SHP77 treated with DMSO at 0.1 percent for 48 hours (cell line): ENCODE data around the gene ELK4.

ENCODE experiments used
- DNase-seq: peaks from one replicate; lab custom pipeline; 2025; lab: John Stamatoyannopoulos, UW

ELK4 gene

GRCh38 chr1:205631768-205632668 is at the start of gene ELK4:
ELK4 (minus strand) TSS chr1:205632011; CDS start chr1:205623882, 8,129 bp downstream.
- DNase-seq, result peak; percentile 91

GRCh38 chr1:205681364-205681763 is 49.6 kb upstream of the ELK4 start:
- no peak for DNase-seq

- no peak for DNase-seq
Measured at GRCh38 chr1:205680073-205680851, 48.5 kb upstream of the ELK4 start, which contains the start of gene SLC45A3. SLC45A3 (minus strand) TSS chr1:205680509; CDS start chr1:205664656, 15,853 bp downstream.

- no peak for DNase-seq
Measured at GRCh38 chr1:205678286-205679111, 46.7 kb upstream of the ELK4 start.

GRCh38 chr1:205677167-205677566 is 45.4 kb upstream of the ELK4 start:
- DNase-seq, result no peak

- no peak for DNase-seq
Measured at GRCh38 chr1:205676597-205676996, 44.8 kb upstream of the ELK4 start.

GRCh38 chr1:205676002-205676401 is 44.2 kb upstream of the ELK4 start:
- DNase-seq, result no peak

GRCh38 chr1:205675247-205675646 is 43.4 kb upstream of the ELK4 start:
- DNase-seq, result no peak

GRCh38 chr1:205672970-205673369 is 41.2 kb upstream of the ELK4 start:
- DNase-seq, result no peak

GRCh38 chr1:205672395-205672889 is 40.6 kb upstream of the ELK4 start:
- no peak for DNase-seq

- no peak for DNase-seq
Measured at GRCh38 chr1:205670611-205671430, 39.0 kb upstream of the ELK4 start.

- DNase-seq, result no peak
Measured at GRCh38 chr1:205670150-205670446, 38.3 kb upstream of the ELK4 start.

- DNase-seq, result no peak
Measured at GRCh38 chr1:205669341-205670149, 37.7 kb upstream of the ELK4 start.

GRCh38 chr1:205668951-205669340 is 37.1 kb upstream of the ELK4 start:
- DNase-seq, result no peak

- DNase-seq, result no peak
Measured at GRCh38 chr1:205667909-205668643, 36.3 kb upstream of the ELK4 start.

GRCh38 chr1:205666372-205667166 is 34.8 kb upstream of the ELK4 start:
- no peak for DNase-seq

- no peak for DNase-seq
Measured at GRCh38 chr1:205665201-205666045, 33.6 kb upstream of the ELK4 start.
